ENCODE results near the gene AKR1C1.
"Not testable (repeated sequence)": the region's sequence is repeated elsewhere in the genome, so short reads cannot be mapped to it uniquely, and the experiment has no call there.

Gene AKR1C1

GRCh38 chr10:4984223-4984622 is 21.0 kb downstream of the AKR1C1 start:
- DNase-seq, result no peak

GRCh38 chr10:4984971-4985594 is 21.9 kb downstream of the AKR1C1 start:
- no peak for DNase-seq

- DNase-seq, result not testable (repeated sequence)
Measured at GRCh38 chr10:4988000-4988641, 24.9 kb downstream of the AKR1C1 start.

GRCh38 chr10:4990217-4990616 is 27.0 kb downstream of the AKR1C1 start:
- no peak for DNase-seq

GRCh38 chr10:4991463-4991862 is 28.2 kb downstream of the AKR1C1 start:
- not testable (repeated sequence) for DNase-seq

GRCh38 chr10:4992564-4992963 is 29.3 kb downstream of the AKR1C1 start:
- not testable (repeated sequence) for DNase-seq

- not testable (repeated sequence) for DNase-seq
Measured at GRCh38 chr10:4994260-4994659, 31.0 kb downstream of the AKR1C1 start.

- no peak for DNase-seq
Measured at GRCh38 chr10:4998671-4999070, 35.5 kb downstream of the AKR1C1 start.

GRCh38 chr10:5002013-5002727 is 39.0 kb downstream of the AKR1C1 start:
- no peak for DNase-seq

GRCh38 chr10:5003127-5004029 is 40.2 kb downstream of the AKR1C1 start, which contains the start of gene AKR1C2:
AKR1C2 (minus strand) TSS chr10:5003857; CDS start chr10:5003835, 22 bp downstream.
- not testable (repeated sequence) for DNase-seq

- not testable (repeated sequence) for DNase-seq
Measured at GRCh38 chr10:5004030-5004385, 40.8 kb downstream of the AKR1C1 start.

GRCh38 chr10:5004501-5004900 is 41.3 kb downstream of the AKR1C1 start:
- not testable (repeated sequence) for DNase-seq

GRCh38 chr10:5008857-5009548 is 45.8 kb downstream of the AKR1C1 start:
- not testable (repeated sequence) for DNase-seq

- DNase-seq, result not testable (repeated sequence)
Measured at GRCh38 chr10:5010043-5010442, 46.8 kb downstream of the AKR1C1 start.

- DNase-seq, result not testable (repeated sequence)
Measured at GRCh38 chr10:5011392-5011791, 48.2 kb downstream of the AKR1C1 start.

GRCh38 chr10:5012595-5012994 is 49.4 kb downstream of the AKR1C1 start:
- DNase-seq, result no peak

- DNase-seq, result no peak
Measured at GRCh38 chr10:5013385-5013784, 50.2 kb downstream of the AKR1C1 start.

- not testable (repeated sequence) for DNase-seq
Measured at GRCh38 chr10:5014200-5014910, 51.1 kb downstream of the AKR1C1 start.

GRCh38 chr10:5014936-5015335 is 51.7 kb downstream of the AKR1C1 start:
- DNase-seq, result no peak

- DNase-seq, result no peak
Measured at GRCh38 chr10:5018134-5018533, 54.9 kb downstream of the AKR1C1 start.

GRCh38 chr10:5018671-5019277 is 55.6 kb downstream of the AKR1C1 start:
- not testable (repeated sequence) for DNase-seq
